HG03521 (cell line): Measurements from ENCODE around the gene DSE.

Experiments used
- ATAC-seq: cut with Tn5 transposase; IDR thresholded peaks from one replicate; pipeline ENCODE4 v1.9.1; 2021; ENCODE audit warnings: mild to moderate bottlenecking, moderate library complexity; ENCODE audit not compliant: unreplicated experiment

The DSE gene

DNA sequence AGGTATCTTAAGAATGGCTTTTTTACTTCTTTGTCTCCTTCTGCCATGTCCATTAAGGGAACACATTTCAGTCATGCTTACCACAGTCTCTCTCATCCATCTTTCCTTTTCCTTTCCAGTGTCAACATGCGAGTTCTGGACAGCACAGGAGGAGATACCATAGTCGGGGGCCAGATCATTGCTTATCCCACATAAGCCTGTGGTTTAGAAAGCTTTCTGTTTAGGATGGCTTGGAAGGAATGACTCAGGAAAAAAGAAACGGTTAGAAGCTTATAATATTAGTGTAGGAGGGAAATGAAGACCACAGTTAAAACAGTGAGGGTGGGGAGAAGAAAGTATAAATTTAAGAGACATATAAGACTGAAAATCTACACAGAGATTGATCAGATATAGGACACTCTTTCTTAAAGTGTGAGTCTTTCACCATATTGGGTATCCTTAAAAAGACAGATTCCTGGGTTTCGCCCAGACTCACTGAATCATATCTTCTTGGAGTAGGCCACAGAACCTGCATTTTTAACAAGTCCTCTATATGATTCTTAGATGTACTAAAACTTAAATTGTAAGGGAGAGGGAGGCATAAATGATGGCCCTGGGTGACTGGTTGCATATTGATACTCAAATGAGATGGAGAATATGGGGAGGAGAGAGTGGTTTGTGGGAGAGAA lies 36.1 kb downstream of the DSE start:
- ATAC-seq: no peak

DNA sequence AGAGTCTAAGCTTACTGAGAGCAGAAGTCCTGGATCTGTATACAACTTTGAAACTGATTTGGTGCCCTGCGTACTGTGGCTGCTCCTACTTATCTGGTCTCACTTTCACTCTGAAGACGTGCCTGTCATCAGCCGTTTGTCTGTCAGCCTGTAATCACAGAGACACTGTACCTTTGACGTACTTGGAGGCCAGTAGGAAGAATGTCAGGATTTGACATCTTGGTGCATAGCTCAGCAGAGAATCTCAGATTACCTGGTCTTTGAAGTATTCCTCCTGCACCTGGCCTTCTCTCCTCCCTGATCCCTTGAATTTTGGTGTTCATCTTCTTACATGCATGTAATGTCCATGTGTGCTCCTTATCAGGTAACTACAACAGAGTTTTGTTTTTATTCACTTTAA lies 37.7 kb downstream of the DSE start:
- peak; percentile 41 for ATAC-seq

DNA sequence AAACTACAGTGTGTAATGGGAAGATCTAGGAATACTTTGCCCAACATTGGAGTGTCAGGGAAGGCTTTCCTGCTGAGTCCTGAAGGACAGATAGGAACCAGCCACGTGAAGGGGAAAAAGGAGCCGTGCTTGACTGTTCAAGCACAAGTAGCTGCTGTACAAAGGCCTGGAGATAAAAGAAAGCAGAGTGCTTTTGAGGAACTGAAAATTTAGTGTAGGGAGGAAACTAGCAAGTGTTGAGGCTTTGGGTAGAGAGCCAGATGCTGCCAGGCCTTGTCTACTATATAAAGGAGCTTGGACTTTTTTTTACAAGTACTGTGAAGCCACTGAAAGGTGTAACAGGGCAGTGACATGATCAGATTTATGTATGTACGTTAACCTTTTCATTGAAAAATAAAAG lies 39.0 kb downstream of the DSE start:
- peak; percentile 82 for ATAC-seq

DNA sequence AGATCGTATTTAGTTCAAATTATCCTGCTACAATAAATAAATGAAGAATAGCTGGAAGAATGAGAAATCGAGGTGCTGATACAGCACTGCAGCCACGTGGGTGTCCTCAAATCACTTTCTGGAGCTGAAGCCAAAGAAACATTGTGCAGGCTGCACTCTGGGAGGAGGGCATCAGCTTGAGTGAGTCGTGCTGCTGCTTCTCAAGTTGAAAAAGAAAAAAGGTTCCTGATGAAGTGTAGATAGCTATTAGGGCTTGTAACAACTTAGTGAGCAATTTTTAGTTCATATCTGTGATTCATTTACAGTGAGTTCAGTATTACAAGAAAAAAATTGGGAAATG lies 40.5 kb downstream of the DSE start:
- ATAC-seq: no peak

DNA sequence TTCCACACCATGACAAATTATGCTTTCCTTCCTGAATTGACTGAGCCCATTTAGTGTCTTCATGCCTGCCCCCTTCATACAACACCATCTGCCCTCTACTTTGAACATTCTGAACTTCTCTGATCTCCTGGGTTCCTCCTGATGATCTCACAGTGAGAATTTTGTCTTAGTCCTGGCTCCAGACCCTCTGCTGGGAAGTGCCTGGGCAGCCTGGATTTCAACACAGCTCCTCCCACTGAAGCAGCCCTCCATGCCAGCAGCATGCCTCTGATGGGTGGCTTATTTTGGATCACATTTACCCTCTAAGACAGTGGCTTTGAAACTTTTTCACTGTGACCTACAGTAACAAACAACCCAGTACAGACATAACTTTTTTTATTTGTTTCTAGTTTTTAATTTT lies 41.5 kb downstream of the DSE start:
- no peak for ATAC-seq

DNA sequence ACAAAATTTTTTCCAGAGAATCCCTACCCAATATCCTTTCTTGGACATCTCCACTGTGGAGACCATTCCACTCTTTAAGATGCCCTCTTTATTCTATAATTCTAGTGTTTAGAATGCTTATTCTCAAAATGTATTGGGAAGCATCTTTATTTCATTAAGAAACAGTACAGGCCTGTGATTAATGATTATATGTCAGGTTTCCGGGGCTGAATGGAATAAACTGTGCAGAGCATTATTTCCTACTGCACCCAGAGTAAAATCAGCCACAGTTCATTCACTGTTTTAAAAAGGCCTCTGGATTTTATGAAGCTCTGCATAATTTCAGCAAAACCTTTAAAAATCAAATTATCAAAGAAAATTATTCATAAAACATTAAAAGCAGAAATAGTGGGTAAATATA lies 42.6 kb downstream of the DSE start:
- no peak for ATAC-seq

DNA sequence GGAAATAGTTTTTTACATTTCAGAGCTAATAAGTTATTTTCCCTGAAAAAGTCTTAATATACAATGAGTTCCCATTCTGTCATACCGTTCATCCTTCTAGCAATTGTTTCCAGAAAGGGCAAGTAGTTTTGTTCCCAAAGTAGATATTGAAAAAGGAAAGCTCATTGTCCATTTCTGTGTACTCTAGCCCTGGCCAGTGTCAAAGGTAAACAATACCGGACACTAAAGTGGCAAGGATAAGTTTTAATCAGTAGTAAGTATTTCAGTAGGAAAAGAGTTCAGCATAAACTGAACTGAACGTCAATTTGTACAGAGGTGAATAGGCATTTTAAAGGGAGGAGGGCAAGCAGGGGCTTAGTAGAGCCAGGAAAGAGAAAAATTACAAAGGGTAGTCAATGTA lies 46.9 kb downstream of the DSE start:
- ATAC-seq: no peak

DNA sequence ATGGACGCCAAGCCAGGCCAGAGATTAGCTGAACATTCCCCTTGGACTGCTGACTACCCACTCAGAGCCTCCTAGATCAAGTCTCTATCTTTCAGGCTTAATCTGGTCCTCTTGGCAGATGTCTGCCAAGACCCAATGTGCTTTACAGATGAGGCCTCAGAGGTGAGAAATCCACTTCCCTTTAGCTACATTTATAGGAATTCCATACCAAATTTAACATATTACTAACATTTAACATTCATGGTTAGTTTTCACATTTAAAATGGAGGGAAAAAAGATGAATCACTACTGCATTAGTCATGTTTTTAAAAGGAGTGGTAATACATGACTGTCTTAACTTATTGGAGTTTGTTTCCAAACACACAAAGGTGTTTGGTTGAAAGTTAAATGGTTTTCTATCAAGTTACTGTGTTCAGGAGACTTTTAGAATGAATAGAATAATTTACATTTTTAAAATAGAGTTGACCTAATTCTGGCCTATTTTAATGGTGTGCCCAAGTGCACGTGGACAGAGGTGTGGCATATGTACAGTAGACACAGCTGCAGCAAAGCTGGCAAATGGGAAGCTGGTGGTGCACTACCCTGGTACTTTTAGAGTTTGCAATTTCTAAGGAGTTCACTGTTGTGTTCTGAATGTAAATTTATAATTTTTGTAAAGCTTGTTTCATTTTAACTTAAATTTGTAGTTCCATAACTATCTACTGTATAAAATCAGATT lies 48.5 kb downstream of the DSE start:
- ATAC-seq: no peak

DNA sequence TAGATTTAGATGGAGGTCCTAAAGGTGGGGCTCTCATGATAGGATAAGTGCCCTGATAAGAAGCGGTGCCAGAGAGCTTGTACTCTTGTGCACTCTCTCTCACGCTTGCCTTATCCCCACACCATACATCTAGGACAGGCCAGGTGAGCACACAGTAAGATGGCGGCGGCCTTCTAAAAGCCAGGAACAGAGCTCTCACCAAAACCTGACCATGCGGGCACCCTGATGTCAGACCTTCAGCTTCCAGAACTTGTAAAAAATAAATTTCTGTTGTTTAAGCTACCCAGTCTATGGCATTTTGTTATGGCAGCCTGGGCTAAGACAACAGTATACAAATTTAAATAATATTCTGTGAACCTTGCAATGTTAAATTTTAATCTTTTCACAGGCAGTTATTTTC lies 49.6 kb downstream of the DSE start:
- no peak for ATAC-seq

DNA sequence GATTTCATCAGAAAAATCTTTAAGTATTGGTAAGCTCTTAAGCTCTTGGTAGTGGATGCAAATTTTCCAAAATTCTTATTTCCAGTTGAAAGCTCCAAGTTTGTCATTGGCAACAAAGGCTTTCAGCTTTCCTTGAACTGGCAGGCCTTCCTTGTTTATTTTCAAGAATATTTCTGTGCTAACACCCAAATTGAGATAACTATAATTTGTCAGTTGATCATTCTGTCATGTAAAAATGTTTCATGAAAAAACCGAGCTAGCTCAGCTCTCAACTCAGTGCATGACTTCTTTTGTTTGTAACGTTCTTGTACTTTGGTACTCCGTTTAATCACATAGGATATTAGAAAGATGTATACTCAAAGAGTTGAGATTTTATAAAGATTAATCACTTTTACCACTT lies 51.5 kb downstream of the DSE start:
- ATAC-seq: no peak

DNA sequence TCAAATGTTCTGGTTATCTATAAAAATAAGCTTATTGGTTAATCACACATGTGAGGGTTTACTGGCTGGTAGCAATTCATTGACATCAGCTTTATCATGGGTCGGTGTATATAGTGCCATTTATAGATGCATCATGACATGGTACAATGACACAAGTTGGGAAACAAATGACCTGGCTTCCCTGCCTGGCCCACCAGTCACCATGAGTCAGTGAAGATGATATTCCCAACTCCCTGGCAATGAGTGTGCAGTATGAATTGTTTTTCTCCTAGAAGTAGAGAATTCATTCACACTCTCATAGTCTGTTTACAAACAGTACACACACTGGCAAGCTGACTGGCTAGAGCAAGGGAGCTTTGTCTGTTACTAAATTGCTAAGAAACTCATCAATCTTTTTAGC lies 53.3 kb downstream of the DSE start:
- no peak for ATAC-seq

DNA sequence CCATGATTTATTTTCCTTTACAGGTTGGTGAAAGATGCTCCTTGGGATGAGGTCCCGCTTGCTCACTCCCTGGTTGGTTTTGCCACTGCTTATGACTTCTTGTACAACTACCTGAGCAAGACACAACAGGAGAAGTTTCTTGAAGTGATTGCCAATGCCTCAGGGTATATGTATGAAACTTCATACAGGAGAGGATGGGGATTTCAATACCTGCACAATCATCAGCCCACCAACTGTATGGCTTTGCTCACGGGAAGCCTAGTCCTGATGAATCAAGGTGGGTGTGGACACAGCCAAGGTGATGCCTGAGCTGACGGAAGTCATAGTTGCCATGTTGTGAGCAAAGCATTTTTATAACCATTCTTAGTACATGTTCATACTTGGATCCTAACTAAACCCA lies 55.8 kb downstream of the DSE start:
- ATAC-seq: no peak

DNA sequence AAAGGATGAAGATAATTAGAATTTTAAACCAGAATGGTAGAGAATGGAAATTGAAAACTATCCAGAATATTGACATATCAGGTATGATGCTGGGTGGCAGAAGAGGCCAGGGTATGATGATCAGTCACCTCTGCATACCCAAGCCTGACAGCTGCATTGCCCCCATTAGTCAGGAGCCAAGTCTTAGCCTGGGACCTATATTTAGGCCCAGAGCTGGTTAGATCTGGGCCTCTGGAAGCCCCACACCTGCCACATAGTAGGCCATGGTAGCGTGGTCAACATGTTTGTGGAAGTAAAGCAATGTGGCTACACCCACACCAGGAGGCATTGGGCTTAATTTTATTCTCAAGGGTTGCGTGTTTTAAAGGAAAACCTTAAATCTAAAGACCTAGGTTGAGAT lies 58.4 kb downstream of the DSE start:
- ATAC-seq: no peak

DNA sequence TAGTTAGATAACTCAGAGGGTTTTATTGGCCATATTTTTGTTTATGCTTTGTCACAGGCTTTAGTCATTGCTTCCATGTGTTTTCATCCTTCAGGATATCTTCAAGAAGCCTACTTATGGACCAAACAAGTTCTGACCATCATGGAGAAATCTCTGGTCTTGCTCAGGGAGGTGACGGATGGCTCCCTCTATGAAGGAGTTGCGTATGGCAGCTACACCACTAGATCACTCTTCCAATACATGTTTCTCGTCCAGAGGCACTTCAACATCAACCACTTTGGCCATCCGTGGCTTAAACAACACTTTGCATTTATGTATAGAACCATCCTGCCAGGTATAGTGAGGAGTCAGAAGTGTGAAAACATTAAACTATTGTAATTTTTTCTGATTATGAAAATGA lies 60.1 kb downstream of the DSE start:
- ATAC-seq: no peak

DNA sequence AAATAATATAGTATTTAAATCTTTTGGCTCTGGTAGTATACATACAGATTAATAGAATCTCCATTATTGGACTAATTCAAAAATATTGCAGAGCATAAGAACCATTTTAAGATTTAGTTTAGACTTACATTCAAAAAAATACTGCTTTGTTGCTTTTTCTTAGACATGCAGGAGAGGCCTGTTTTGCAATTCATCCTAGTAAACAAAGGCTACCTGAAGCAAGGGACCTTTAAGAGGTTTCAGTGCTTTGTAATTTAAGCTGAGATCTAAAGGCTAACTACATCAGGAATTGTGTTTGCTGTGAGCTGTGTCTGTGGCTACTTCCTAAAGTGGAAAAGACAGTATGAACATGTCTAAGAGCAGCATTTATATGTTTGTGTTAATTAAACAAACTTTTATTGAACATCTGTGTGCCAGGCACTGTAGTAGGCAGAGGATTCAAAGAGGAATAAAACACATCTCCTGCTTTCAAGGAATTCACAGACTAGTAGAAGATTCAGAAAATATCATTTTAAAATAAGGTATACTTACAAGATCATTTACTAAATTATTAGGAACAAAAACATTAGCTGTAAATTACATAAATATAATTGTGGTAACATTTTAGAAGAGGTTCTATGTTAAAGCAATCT lies 61.3 kb downstream of the DSE start:
- no peak for ATAC-seq

DNA sequence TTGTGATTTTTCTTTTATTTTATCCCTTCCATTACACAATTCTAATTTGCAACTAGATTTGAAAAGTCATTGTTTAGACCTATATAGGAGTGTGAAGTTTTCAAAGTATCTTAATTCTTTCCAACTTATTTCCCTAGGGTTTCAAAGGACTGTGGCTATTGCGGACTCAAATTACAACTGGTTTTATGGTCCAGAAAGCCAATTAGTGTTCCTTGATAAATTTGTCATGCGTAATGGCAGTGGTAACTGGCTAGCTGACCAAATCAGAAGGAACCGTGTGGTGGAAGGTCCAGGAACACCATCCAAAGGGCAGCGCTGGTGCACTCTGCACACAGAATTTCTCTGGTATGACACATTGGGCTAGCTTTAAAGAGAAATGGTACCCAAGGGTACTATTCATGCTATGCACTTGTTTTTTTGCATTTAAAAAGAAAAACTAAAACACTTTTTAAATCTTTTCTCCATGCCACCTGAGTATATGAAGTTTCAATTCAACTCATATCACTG lies 62.5 kb downstream of the DSE start:
- ATAC-seq: no peak

DNA sequence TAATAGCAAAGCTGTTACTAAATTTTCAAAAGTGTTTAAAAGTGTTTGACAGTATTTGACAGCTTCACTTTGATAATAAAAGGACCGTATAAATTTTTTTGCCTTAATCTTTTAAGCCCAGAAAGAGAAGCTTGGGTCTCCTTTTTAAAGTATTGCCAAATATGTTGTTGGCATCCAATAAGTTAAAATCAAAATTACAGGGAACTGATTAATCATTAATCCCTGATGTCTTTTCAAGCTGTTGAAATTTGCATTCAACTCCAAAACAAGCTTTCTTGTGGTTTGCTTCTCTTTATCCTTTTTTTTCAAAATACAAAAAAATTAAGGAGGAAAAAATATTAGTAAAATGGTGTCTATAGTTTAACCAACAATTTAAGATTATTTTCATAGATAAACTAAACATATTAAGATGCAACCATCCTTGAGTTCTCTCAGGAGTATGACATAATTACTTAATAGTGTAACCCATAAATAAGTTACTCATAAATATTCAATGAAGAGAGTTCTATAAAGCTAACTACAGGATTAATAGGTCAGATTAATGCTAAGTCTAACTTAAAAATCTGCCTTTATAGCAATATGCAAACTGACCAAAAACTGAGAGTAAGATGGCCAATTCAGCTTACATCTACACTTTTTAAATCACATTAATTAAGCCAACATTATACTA lies 63.4 kb downstream of the DSE start:
- ATAC-seq: no peak

DNA sequence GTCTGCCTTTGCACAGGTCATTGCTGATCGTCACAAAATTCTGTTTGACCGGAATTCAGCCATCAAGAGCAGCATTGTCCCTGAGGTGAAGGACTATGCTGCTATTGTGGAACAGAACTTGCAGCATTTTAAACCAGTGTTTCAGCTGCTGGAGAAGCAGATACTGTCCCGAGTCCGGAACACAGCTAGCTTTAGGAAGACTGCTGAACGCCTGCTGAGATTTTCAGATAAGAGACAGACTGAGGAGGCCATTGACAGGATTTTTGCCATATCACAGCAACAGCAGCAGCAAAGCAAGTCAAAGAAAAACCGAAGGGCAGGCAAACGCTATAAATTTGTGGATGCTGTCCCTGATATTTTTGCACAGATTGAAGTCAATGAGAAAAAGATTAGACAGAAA lies 65.8 kb downstream of the DSE start:
- ATAC-seq: no peak

DNA sequence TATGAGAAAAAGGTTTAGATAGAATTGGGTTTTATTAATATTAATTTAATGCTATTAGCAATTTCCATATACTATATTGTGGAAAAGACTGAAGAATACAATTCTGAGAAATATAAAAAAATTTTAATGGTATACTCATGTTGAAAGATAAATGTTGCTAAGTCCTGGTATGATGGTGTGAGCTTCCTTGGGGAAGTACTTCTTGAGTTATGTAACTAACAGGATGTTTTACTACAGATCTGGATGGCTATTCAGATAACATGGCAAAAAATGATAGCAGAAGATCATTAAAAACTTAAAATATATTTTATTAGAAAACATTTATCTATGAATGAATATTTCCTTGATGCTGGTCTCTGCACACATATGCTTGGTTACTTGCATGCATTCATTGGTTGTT lies 66.9 kb downstream of the DSE start:
- no peak for ATAC-seq

DNA sequence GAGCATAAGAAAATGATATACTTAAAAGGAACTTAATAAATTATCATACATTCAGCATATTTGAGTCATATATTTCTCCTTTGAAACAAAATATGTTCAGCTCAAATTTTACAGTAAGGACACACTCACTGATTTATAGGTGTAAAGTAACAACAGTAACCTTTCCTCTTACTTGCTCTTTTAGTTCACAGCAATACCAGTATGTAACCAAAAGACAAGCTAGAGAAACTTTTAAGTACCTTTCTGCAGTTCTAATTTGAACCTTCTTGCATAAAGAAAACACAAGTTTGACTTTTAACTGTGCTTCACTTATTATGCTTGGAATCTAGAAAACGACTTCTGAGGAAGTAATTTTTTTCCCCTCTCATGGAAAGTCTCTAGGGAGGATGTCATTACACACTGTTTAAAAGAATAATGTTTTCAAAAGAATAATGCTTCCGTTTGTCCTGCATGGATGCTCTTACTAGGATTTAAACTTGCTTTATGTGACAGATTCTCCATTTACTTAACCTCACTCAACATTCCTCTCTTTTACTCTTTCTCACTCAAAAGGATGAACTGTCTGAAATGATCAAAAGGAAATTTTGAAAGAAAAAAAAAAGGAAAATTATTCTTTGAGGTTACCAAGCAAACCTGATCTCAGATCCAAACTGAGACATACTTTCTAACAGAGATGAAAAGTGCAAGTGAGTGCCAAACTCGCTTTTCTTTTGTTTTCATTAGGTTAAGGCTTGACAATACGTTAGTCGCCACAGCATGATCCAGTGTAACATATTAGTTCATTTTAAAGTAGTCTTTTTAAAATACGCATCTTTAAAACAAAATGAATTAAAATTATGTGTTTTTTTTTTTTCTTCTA lies 68.1 kb downstream of the DSE start:
- ATAC-seq: no peak

DNA sequence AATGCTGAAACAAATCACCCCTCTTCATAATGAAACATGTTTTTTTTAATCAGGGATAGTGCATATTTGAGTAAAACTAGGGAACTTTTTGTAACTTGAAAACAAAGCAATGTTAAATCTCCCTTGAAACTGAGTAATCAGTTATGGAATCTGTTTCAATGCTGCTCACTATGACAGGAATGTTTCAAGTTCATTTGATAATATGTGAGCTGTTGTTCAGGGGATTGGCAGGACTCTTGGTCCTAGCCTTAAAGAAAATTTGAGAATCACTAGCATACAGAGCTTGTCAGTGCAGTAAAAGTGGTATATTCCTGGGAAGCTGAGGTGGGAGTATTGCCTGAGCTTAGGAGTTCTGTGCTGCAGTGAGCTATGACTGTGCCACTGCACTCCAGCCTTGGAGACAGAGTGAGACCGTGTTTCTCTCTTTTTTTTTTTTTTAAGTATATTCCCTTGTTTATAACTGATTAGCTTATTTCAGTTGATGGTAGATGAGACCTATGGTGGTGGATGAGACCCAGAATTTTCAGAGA lies 68.8 kb downstream of the DSE start:
- ATAC-seq: no peak
